ENCODE measurements around the gene SLIT1.

Gene SLIT1

GRCh38 chr10:97048649-97049427 is 136.9 kb downstream of the SLIT1 start:
- no peak for DNase-seq (ENCODE audit: low read depth)
- TF ChIP-seq, protein P1, sequence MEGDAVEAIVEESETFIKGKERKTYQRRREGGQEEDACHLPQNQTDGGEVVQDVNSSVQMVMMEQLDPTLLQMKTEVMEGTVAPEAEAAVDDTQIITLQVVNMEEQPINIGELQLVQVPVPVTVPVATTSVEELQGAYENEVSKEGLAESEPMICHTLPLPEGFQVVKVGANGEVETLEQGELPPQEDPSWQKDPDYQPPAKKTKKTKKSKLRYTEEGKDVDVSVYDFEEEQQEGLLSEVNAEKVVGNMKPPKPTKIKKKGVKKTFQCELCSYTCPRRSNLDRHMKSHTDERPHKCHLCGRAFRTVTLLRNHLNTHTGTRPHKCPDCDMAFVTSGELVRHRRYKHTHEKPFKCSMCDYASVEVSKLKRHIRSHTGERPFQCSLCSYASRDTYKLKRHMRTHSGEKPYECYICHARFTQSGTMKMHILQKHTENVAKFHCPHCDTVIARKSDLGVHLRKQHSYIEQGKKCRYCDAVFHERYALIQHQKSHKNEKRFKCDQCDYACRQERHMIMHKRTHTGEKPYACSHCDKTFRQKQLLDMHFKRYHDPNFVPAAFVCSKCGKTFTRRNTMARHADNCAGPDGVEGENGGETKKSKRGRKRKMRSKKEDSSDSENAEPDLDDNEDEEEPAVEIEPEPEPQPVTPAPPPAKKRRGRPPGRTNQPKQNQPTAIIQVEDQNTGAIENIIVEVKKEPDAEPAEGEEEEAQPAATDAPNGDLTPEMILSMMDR (conservative IDR thresholded peaks at IDR 0.05; ENCODE audit: low read length): no peak
- H3K4me3 ChIP-seq (ENCODE audit: low read length): no peak overlapping the region

GRCh38 chr10:97047788-97048187 is 138.0 kb downstream of the SLIT1 start:
- no peak overlapping the region for H3K4me3 ChIP-seq (ENCODE audit: low read length)
- no peak for DNase-seq (ENCODE audit: low read depth)
- TF ChIP-seq, protein P1 (conservative IDR thresholded peaks at IDR 0.05; ENCODE audit: low read length): no peak

DNA sequence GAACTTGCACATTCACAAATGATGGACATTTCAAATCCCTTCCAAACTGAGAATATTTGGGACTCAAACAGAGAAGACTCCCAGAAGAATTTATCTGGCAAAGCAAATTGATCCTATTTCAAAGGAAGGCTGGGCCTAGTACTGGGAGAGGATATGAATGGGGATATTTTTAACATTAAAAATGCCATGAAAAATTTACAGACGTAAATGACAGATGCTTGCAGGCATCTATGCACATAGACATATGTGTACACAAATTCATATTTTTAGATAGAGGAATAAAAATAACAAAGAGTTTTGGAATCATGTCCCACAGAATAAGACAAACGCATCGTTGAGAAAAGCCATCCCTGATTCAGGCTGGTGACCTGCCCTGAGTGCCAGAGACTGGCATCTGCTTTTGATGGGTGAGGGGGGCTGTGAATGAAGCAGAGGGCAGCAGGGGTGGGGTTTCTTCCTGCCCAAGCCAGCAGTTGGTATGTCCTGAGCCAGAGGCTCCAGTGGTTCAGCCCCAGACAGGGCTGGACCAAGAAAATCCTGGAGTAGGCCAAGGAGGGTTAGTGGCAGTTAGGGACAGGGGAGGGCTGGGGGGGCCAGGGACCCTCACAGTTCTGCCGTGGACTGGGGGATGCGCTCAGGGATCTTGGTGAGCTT is 138.5 kb downstream of the SLIT1 start:
- TF ChIP-seq, protein P1 (conservative IDR thresholded peaks at IDR 0.05; ENCODE audit: low read length): no peak
- no peak overlapping the region for H3K4me3 ChIP-seq (ENCODE audit: low read length)
- DNase-seq (ENCODE audit: low read depth): no peak

- DNase-seq (ENCODE audit: low read depth): no peak
- TF ChIP-seq, protein P1 (conservative IDR thresholded peaks at IDR 0.05; ENCODE audit: low read length): no peak
Observed at GRCh38 chr10:97046456-97047082, 139.2 kb downstream of the SLIT1 start.

GRCh38 chr10:97043563-97043855 is 142.2 kb downstream of the SLIT1 start:
- TF ChIP-seq, protein P1 (conservative IDR thresholded peaks at IDR 0.05; ENCODE audit: low read length): no peak
- H3K4me3 ChIP-seq (ENCODE audit: low read length): no peak overlapping the region
- no peak for DNase-seq (ENCODE audit: low read depth)

More at GRCh38 chr10:97046456-97047082, 139.2 kb downstream of the SLIT1 start:
- no peak overlapping the region for H3K4me3 ChIP-seq (ENCODE audit: low read length)

GRCh38 chr10:97042716-97043562 is 142.8 kb downstream of the SLIT1 start:
- no peak for DNase-seq (ENCODE audit: low read depth)
- TF ChIP-seq, protein P1 (conservative IDR thresholded peaks at IDR 0.05; ENCODE audit: low read length): no peak

More at GRCh38 chr10:97042716-97043562, 142.8 kb downstream of the SLIT1 start:
- no peak overlapping the region for H3K4me3 ChIP-seq (ENCODE audit: low read length)
